ENCODE results near the gene ARHGAP15.

The ARHGAP15 gene

GRCh38 chr2:143754742-143755141 is 625.5 kb downstream of the ARHGAP15 start:
- FAIRE-seq (no peak), DNase-seq (ENCODE audit: insufficient read length, low spot score) (no peak)
- TF ChIP-seq, protein P1, sequence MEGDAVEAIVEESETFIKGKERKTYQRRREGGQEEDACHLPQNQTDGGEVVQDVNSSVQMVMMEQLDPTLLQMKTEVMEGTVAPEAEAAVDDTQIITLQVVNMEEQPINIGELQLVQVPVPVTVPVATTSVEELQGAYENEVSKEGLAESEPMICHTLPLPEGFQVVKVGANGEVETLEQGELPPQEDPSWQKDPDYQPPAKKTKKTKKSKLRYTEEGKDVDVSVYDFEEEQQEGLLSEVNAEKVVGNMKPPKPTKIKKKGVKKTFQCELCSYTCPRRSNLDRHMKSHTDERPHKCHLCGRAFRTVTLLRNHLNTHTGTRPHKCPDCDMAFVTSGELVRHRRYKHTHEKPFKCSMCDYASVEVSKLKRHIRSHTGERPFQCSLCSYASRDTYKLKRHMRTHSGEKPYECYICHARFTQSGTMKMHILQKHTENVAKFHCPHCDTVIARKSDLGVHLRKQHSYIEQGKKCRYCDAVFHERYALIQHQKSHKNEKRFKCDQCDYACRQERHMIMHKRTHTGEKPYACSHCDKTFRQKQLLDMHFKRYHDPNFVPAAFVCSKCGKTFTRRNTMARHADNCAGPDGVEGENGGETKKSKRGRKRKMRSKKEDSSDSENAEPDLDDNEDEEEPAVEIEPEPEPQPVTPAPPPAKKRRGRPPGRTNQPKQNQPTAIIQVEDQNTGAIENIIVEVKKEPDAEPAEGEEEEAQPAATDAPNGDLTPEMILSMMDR (IDR thresholded peaks at IDR 0.05; ENCODE audit: insufficient read depth, missing control alignments), result no peak

- TF ChIP-seq, protein P1 (IDR thresholded peaks at IDR 0.05; ENCODE audit: insufficient read depth, missing control alignments), result no peak
- DNase-seq (ENCODE audit: insufficient read length, low spot score) (no peak), FAIRE-seq (no peak)
Measured at GRCh38 chr2:143758629-143759330, 629.6 kb downstream of the ARHGAP15 start.

GRCh38 chr2:143759455-143759854 is 630.2 kb downstream of the ARHGAP15 start:
- no peak for FAIRE-seq
- TF ChIP-seq, protein P1 (IDR thresholded peaks at IDR 0.05; ENCODE audit: insufficient read depth, missing control alignments), result no peak

GRCh38 chr2:143762176-143762928 is 633.1 kb downstream of the ARHGAP15 start:
- DNase-seq (ENCODE audit: insufficient read length, low spot score) (no peak), FAIRE-seq (no peak)
- TF ChIP-seq, protein P1 (IDR thresholded peaks at IDR 0.05; ENCODE audit: insufficient read depth, missing control alignments), result no peak

More at GRCh38 chr2:143759455-143759854, 630.2 kb downstream of the ARHGAP15 start:
- DNase-seq (ENCODE audit: insufficient read length, low spot score), result no peak

DNA sequence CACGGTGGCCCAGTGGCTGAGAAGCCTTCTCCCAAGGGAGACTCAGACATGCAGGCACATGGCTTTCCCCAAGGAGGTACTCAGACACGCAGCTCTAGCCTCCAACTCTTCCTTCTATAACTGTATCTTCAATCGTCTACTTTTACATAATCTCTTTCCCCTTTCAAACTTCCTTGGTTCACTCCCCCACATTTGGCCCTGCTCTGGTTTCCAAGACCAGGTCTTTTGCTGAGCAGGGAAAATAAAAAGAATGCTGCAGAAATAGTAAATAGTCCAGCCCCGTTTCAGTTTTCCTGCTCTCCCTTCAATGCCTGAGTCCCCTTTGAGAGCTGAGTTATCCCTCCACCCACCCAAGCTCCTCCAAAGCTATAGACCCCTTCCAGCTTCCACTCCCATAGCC is 635.0 kb downstream of the ARHGAP15 start:
- DNase-seq (ENCODE audit: insufficient read length, low spot score) (no peak), FAIRE-seq (no peak)
- TF ChIP-seq, protein P1 (IDR thresholded peaks at IDR 0.05; ENCODE audit: insufficient read depth, missing control alignments), result no peak

DNA sequence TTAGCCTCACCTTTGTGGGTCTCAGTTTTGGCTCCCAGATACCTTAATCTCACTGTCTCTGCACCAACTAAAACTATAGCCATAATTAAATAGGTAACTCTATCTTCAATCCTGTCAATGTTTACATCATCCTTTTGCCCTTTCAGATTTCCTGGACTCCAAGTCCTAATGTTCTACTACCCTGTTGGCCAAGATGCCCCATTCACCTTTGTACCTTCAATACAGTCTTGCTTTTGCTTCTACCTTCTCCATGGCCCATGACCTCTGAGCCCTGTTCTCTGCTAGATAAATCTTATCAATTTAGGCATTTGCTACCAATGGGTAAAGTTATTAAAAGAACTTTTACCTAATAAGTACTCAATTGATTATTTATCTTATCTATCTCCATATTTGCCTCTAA is 635.5 kb downstream of the ARHGAP15 start:
- FAIRE-seq (no peak), DNase-seq (ENCODE audit: insufficient read length, low spot score) (no peak)
- TF ChIP-seq, protein P1 (IDR thresholded peaks at IDR 0.05; ENCODE audit: insufficient read depth, missing control alignments), result no peak

DNA sequence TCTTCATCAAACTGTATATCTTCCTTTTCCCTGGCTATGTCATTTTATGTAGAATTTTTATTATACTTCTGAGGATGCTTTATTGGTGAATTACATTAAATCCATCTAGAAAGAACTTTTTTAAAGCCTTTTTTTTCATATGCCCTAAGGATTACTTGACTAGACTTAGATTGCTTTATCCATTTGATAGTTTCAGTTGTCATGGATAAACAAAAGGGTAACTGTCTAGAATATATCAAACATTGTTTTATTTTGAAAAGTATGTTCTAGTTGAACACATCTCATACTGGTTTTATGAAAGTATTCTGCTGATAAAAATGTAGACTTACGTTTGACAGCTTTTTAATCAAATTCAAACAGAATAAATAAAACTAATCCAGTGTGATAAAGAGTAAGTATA is 639.8 kb downstream of the ARHGAP15 start:
- no peak for FAIRE-seq
- DNase-seq (ENCODE audit: insufficient read length, low spot score), result no peak
- TF ChIP-seq, protein P1 (IDR thresholded peaks at IDR 0.05; ENCODE audit: insufficient read depth, missing control alignments), result no peak
